GM12892 (cell line): Measurements from ENCODE around the gene KPNB1.

ENCODE experiments used
- DNase-seq: peaks from one replicate; pipeline ENCODE4 v3.0.0; 2011; ENCODE audit not compliant: insufficient read length
- FAIRE-seq: peaks from 2 replicates; lab custom pipeline; 2011; peaks lifted over from hg19 to GRCh38; lab: Jason Lieb, UNC
- POLR2A ChIP-seq: IDR thresholded peaks from 2 replicates; pipeline ENCODE4 v1.6.1; 2011; ENCODE audit warnings: low read depth, low read length, control low read depth
- POLR2AphosphoS5 ChIP-seq: IDR thresholded peaks from 2 replicates; pipeline ENCODE4 v1.6.1; 2011; ENCODE audit warnings: low read depth, low read length, control low read depth
- TAF1 ChIP-seq: IDR thresholded peaks from 2 replicates; pipeline ENCODE4 v1.6.1; 2011; ENCODE audit warnings: low read depth, mild to moderate bottlenecking, control low read depth, low read length, borderline replicate concordance

KPNB1 gene

GRCh38 chr17:47622180-47622549 lies 27.6 kb upstream of the KPNB1 start:
- TF ChIP-seq POLR2AphosphoS5, result no peak
- TF ChIP-seq POLR2A, result no peak
- FAIRE-seq, result no peak
- DNase-seq, result no peak

- no peak for FAIRE-seq
- no peak for DNase-seq
- TF ChIP-seq TAF1, result no peak
- TF ChIP-seq POLR2AphosphoS5, result 0 out of 2 replicates have a peak, but pooled peaks have one; percentile 16
These were observed 25.0 kb upstream of the KPNB1 start for GRCh38 chr17:47624727-47625068.

GRCh38 chr17:47628014-47628566 lies 21.6 kb upstream of the KPNB1 start:
- FAIRE-seq (no peak), DNase-seq (no peak)
- TF ChIP-seq TAF1 (no peak), POLR2A (no peak), POLR2AphosphoS5 (no peak)

GRCh38 chr17:47629826-47630225 lies 19.9 kb upstream of the KPNB1 start:
- FAIRE-seq, result no peak
- DNase-seq, result no peak
- TF ChIP-seq POLR2AphosphoS5, result no peak
- TF ChIP-seq POLR2A, result no peak
- TF ChIP-seq TAF1, result no peak

GRCh38 chr17:47630614-47631013 lies 19.1 kb upstream of the KPNB1 start:
- TF ChIP-seq POLR2A (no peak), TAF1 (no peak), POLR2AphosphoS5 (no peak)
- FAIRE-seq (no peak), DNase-seq (no peak)

GRCh38 chr17:47632991-47633390 lies 16.7 kb upstream of the KPNB1 start:
- DNase-seq (no peak), FAIRE-seq (no peak)
- TF ChIP-seq POLR2AphosphoS5, result no peak
- no peak for TF ChIP-seq TAF1
- TF ChIP-seq POLR2A, result no peak

- TF ChIP-seq POLR2AphosphoS5 (no peak), TAF1 (no peak), POLR2A (no peak)
- DNase-seq, result no peak
- FAIRE-seq, result no peak
These were observed 15.7 kb upstream of the KPNB1 start for GRCh38 chr17:47633996-47634395.

- FAIRE-seq (no peak), DNase-seq (no peak)
- TF ChIP-seq POLR2A (no peak), TAF1 (no peak)
These were observed 14.8 kb upstream of the KPNB1 start for GRCh38 chr17:47634870-47635269.

GRCh38 chr17:47635734-47636133 lies 14.0 kb upstream of the KPNB1 start:
- DNase-seq (no peak), FAIRE-seq (no peak)
- TF ChIP-seq TAF1 (no peak), POLR2AphosphoS5 (no peak), POLR2A (no peak)

- no peak for FAIRE-seq
- no peak for TF ChIP-seq TAF1
- no peak for TF ChIP-seq POLR2A
- TF ChIP-seq POLR2AphosphoS5, result no peak
- no peak for DNase-seq
These were observed 13.3 kb upstream of the KPNB1 start for GRCh38 chr17:47636273-47637030.

- no peak for FAIRE-seq
These were observed 10.8 kb upstream of the KPNB1 start for GRCh38 chr17:47638903-47639302.

GRCh38 chr17:47640076-47640475 lies 9.6 kb upstream of the KPNB1 start:
- TF ChIP-seq TAF1, result no peak
- no peak for TF ChIP-seq POLR2AphosphoS5
- TF ChIP-seq POLR2A, result no peak
- no peak for DNase-seq
- FAIRE-seq, result no peak

More at GRCh38 chr17:47638903-47639302, 10.8 kb upstream of the KPNB1 start:
- no peak for TF ChIP-seq POLR2AphosphoS5
- no peak for TF ChIP-seq POLR2A
- no peak for TF ChIP-seq TAF1
- DNase-seq, result no peak
